ENCODE measurements around the gene PPM1D. TPM values are rescaled to one million over a fixed set of nuclear protein-coding genes. Genes with fewer than 3 reads are reported as not detected.
A peak's percentile ranks its signal among the peaks of the same experiment; 100 is the strongest.
"Not testable (repeated sequence)": the region's sequence is repeated elsewhere in the genome, so short reads cannot be mapped to it uniquely, and the experiment has no call there.

The PPM1D gene
- total RNA-seq = 5.0 TPM

DNA sequence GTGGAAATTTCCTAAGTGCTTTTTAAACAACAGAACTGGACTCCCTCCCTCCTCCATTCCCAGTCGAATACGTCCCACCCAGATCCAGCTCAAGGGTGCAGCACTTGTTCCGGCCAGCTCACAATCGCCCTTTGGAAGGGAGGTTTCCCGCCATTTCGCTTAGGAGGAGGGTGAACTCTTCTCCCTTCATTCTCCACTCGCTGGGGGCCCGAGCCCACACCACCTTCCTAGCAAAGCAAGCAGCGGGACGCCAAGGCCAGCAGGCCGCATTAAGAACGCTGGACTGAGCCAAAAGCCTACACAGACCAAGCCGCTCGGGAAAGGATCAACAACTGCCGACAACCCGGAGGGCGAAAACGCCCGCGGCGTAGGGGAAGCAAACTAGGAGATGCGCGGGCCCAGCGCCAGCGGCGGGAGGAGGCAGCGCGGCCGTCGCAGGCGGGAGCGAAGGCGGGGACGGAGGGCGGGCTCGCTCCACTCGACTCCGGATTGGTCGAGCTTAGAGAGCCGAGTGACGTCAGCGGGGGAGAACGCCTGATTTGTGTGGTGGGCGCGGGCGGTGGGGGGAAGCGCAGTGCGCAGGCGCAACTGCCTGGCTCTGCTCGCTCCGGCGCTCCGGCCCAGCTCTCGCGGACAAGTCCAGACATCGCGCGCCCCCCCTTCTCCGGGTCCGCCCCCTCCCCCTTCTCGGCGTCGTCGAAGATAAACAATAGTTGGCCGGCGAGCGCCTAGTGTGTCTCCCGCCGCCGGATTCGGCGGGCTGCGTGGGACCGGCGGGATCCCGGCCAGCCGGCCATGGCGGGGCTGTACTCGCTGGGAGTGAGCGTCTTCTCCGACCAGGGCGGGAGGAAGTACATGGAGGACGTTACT, at the start of gene PPM1D:
Gene PPM1D (plus strand): TSS at position 574 of the 870 bp plus-strand sequence. CDS start 222 bp downstream, at position 796.
- peak; percentile 91 for ATAC-seq
- peak; percentile 99 for DNase-seq (ENCODE audit: low spot score)

DNA sequence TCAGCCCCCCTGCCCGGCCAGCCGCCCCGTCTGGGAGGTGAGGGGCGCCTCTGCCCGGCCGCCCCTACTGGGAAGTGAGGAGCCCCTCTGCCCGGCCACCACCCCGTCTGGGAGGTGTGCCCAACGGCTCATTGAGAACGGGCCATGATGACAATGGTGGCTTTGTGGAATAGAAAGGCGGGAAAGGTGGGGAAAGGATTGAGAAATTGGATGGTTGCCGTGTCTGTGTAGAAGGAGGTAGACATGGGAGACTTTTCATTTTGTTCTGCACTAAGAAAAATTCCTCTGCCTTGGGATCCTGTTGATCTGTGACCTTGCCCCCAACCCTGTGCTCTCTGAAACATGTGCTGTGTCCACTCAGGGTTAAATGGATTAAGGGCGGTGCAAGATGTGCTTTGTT, 47.7 kb upstream of the PPM1D start:
- not testable (repeated sequence) for DNase-seq (ENCODE audit: low spot score); ATAC-seq

DNA sequence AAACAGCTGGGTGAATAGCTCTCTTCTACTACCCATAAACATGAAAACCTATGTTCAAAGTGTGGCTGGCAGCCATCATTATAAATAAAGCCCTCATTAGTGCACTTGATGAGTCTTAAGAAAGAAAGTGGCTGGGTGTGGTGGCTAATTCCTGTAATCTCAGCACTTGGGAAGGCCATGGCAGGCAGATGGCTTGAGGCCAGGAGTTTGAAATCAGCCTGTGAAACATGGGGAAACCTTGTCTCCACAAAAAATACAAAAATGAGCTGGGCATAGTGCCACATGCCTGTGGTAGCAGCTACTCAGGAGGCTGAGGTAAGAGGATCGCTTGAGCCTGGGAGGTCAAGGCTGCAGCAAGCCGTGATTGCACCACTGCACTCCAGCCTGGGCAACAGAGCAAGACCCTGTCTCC, 45.6 kb upstream of the PPM1D start:
- DNase-seq (ENCODE audit: low spot score) (no peak), ATAC-seq (no peak)

DNA sequence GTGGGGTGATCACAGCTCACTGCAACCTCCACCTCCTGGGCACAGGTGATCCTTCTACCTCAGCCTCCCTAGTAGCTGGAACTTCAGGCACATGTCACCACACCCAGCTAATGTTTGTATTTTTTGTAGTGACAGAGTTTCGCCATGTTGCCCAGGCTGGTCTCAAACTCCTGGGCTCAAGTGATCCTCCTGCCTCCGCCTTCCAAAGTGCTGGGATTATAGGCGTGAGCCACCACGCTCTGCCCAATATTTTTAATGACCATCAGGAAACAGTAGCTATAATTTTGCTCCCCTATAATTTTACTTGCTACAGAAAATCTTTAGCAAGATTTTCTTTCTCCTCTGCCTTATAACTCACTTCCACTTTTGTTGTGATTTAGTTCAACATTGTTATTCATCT, 44.2 kb upstream of the PPM1D start:
- ATAC-seq = no peak
- DNase-seq (ENCODE audit: low spot score) = no peak

DNA sequence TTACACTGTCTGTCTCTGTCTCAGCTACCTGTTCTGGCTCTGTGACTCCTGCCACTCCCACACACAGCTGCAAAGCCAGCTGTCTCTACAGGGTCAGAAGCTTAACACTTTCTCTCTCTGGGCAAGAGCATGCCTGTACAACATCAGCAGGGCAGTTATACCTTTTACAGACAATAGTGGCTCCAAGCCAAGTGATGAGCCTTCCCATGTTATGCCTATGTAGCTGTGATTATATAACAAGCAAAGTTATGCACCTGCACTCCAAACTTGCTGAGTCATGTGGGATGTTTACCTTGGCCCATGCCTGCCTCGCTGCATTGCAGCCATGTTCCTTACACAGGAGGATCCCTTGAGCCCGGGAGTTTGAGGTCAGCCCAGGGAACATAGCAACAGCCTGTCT, 42.2 kb upstream of the PPM1D start:
- DNase-seq (ENCODE audit: low spot score) (no peak), ATAC-seq (no peak)

DNA sequence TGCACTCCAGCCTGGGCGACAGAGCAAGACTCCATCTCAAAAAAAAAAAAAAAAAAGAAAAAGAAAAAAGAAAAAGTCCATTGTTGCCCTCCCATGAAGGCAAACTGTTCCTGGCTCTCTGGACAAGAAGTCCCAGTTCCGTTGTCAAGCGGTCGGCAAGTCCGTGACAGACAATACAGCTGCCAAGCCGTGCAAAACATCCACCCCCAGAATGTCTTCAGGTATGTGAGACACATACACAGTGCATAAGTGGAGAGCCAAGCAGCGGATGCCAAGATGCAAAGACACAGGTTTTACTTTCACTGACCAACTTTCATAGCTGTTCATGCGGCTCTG, 40.4 kb upstream of the PPM1D start:
- DNase-seq (ENCODE audit: low spot score) (no peak), ATAC-seq (no peak)

DNA sequence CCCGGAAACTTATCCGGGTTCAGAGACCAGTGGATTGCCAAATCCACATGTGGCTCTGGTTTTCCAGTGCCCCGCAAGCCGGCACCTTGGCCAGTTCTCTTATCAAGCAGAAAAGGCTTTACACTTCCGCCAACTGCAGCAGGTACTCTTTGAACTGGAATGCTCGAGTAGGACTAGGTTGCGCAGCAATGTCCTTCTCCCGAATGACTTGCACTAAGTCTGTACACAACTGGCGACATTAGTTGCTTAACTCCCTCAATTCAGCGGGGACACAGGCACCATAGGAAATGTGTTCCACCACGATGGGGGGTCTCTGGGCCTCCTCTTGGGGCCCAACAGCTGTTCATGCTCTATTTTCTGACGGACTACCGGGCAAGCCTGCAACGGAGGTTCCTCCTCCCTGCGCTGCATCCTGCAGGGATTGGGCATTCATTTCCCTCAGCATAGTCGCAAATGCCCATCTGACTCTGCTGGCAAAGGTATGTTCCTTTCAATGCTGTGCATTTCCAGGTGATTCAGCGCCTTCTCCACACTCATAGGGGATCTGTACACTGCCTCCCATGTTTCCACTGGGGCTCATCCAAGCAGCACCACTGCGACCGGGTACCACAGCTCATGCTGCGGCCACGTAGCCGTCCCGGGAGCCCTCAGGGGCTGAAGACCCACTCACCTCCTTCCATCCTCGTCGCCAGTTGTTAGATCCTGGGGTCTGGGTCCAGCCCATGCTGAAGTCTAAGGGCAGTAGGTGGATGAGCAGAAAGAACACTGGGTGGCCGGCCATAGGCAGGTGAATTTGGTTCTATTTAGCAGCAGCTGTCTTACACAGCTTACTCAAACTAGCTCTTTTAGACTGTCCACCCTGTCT, 39.8 kb upstream of the PPM1D start:
- peak; percentile 51 for DNase-seq (ENCODE audit: low spot score)
- ATAC-seq = peak; percentile 81

DNA sequence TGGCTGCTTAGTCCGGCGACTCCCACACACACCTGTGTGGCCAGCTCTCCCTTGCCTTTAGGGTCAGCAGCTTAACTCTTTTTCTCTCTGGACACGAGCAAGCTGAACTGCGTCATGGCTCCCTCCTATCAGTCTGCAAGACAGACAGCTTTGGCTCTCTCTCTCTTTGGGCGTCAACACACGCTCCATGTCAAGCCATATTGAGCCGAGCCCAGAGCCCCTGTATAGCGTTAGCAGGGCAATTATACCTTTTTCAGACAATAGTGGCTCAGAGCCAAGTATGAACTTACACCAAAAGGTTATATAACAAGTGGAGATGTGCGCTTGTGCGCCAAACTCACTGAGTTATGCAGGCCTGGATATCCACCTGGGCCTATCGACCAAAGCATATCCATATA, 39.1 kb upstream of the PPM1D start:
- no peak for DNase-seq (ENCODE audit: low spot score)
- ATAC-seq = no peak

DNA sequence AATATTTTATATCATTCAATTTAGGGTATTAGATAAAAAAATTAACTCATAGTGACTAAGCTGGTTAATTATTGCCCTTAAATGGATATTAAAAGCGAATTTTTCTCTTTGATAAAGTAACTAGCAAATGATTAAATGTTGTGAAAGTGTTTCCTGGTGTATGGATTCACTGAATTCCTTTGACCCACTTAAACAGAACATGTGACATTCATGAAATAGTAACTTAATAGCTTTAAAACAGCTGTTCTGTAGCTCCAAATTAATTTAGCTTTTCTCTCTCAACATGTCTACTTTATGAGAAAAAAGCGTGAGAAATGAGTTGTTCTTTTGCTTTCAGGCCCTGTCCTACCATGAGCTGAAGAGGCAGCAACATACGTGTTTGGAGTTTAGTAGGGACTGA, 37.6 kb upstream of the PPM1D start:
- ATAC-seq (no peak), DNase-seq (ENCODE audit: low spot score) (no peak)

DNA sequence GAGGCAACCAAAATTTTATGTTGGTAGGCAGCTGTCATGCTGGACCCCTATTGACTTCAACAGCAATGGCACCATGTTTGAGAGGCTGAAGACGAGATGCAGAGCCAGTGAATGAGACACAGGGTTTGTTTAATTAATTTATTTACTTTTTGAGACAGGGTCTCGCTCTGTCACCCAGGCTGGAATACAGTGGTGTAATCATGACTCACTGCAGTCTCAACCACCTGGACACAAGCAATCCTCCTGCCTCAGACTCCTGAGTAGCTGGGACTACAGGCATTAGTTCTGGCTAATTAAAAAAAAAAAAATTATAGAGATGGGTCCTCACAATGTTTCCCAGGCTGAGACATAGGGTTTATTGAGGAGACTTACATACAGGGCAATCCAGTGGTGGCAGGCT, 36.2 kb upstream of the PPM1D start:
- DNase-seq (ENCODE audit: low spot score) = no peak
- ATAC-seq = no peak

DNA sequence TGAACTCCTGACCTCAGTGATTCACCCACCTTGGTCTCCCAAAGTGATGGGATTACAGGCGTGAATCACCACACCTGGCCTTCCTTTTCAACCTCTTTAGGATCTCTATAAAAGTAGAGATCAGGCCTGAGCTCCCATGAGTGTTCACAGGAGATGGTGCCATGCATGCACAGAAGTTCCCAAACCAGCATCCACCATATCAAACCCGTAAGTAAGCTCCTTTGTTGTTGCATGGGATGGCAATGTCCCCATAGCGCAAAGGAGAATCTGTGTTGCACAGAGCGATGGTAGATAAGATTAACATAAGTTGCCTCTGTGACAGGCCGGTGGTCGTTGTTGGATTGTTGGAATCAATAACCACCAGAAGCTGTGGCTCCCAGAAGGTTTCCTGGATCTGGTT, 34.8 kb upstream of the PPM1D start:
- ATAC-seq (no peak), DNase-seq (ENCODE audit: low spot score) (no peak)

DNA sequence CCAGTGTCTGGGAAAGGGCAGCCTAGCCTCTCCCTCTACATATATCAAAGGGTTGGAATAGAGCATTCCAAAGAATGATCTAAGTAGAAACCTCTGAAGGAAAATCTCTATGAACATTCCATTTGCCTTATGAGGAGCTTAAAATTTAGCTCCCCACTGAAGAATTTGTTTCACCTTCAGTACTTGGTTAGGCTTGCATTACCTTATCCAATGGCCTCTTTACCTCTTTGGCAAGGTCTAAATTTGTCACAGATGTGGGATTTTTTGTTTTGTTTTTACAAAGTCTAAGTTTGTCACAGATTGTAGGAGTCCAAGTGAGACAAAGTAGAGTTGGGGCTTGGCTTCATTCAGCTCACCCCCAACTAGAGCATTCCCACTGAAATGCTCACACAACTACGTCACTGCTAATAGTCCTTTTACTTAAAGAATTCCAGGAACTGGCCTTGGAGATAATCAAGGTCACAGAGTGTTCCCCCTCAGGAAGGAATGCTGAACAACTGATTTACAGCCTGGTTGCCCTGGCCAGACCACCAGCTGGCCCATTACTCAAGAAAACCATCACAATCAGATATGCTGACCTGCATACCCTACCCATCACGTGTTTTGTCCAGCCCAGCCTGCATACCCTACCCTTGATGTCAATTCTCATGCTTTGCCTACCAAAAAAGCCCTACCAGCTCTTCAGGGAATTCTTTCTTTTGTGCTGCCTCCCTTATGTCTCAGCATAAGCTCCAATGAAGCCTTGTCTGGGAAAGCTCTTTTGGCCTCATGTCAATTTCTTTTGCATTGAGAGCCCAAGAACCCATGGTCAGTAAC, 26.5 kb upstream of the PPM1D start:
- no peak for DNase-seq (ENCODE audit: low spot score)
- no peak for ATAC-seq

DNA sequence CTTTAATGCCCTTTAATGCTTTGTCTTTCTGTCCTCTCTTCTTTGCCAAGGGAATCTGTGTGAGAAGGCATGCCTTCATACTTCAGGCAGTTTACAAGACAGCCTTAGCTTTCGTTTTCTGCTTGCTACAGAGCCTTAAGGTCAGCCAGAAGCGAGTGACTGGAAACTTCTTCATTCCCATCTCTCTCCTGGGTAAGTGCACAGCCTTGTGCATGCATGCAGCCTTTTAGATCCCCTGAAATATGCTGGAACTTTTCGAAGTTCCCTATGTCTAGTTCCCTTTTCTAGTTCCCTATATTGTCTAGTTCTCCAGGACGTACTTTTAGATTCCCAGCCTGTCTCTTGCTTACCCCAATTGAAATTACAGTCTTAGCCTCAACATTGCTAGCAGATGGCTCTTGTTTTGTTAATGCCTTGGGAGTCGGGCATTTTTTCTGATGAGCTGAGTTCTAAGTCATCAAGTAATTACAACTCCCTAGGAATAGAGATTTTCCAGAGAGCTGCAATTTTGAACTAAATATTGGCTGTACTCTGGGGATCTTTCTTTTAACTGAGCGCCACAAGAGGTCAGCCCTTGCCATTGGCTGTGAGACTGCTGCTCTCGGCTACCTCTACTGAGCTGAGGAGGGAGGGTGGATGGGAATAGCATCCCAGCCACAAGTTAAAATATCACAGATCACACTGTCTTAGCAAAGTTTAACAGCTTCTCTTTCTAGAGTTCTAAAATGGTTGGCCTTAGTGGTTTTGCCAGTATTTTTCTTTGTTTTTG, 22.7 kb upstream of the PPM1D start:
- peak; percentile 90 for ATAC-seq
- no peak for DNase-seq (ENCODE audit: low spot score)

DNA sequence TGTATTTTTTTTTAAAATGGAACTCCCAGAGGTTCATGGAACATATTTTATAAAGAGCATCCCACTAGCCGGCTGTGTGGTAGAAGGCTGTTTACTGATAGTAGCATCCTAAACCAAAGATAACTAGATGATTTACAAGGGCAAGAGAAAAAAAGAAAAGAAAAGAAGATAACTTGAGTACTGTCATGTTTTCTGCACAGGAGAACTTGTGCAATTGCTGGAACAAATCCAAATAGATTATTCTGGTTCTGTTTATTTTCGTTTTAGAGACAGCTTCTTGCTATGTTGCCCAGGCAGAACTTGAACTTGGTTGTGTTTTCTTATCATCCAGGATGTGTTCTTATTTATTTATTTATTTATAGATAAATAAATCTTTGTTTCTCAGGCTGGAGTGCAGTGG, 20.9 kb upstream of the PPM1D start:
- DNase-seq (ENCODE audit: low spot score) (no peak), ATAC-seq (peak; percentile 56)

DNA sequence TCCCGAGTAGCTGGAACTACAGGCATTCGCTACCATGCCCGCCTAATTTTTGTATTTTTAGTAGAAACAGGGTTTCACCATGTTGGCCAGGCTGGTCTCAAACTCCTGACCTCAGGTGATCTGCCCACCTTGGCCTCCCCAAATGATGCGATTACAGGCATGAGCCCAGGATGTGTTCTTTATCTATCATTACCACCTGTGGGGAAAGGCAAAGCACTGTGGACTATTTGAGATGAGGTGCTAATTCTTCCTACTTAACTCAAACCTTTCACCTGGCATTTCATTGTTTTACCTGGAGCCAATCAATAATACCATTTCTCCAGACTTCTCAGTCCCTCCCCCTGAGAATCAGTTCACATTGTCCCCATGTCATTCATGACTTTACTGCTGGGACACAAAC, 20.4 kb upstream of the PPM1D start:
- no peak for ATAC-seq
- no peak for DNase-seq (ENCODE audit: low spot score)

DNA sequence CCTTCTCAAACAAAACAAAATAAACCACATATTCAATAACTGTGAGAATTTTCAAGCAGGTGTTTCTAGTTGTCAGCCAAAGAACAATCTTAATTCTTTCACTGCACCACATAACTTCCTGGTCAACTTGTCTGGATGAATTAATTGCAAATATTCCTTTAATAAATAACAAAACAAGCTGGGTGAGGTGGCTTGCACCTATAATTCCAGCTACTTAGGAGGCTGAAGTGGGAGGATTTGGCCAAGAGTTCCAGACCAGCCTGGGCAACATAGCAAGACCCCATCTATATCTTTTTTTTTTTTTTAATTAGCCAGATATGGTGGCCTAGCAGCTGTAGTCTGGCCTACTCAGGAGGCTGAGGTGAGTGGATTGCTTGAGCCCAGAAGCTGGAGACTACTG, 17.0 kb upstream of the PPM1D start:
- ATAC-seq = no peak

DNA sequence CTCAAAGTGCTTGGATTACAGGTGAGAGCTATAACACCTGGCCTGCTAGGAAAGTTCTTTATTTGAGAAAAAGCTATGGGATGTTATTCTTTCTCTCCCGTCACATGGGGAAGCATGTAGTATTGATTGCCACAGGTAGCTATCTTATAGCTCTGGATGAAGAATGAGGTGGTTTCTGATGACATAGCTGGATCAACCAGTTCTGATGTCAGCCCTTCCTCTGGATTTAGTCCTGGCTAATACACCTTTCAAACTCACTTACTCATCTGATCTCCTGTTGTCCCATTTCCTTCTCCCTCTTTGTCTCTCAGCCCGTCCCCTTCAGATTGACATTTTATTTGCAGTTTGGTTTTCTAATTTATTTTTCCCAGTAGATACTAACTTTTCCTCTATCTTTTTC, 14.1 kb upstream of the PPM1D start:
- no peak for DNase-seq (ENCODE audit: low spot score)
- no peak for ATAC-seq

More for the DNA sequence above, 17.0 kb upstream of the PPM1D start:
- no peak for DNase-seq (ENCODE audit: low spot score)

DNA sequence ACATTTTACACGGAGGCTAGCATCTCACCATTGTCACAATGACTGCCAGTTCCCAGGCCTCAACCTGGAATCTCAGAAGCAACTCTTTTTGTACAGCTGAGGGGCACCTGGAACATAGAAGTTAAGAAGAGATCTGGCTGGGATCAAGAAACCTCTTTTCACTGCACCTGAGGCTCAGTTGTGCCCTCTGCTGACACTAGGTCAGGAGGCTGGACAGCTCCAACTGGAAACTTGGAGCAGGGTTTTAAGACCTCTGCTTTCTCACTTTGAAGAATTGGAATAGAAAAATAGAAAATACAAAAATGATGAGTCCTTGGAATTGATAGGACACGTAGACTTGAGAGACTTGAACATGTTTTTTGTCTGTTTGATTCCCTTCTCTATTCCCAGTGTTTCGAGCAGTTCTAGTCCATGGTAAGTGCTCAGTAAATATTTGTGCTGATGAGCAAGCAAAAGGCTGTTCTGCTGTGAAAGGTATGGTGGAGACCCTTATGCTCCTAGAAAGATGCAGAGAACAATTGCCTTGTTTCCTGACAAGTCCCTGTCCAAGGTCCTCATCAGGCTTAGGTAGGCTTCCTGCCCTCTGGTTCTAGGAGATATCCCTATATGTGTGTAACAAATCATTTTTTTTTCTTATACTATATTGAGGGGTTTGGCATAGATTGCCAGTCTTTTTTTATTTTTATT, 13.6 kb upstream of the PPM1D start:
- DNase-seq (ENCODE audit: low spot score) (no peak), ATAC-seq (peak; percentile 68)

DNA sequence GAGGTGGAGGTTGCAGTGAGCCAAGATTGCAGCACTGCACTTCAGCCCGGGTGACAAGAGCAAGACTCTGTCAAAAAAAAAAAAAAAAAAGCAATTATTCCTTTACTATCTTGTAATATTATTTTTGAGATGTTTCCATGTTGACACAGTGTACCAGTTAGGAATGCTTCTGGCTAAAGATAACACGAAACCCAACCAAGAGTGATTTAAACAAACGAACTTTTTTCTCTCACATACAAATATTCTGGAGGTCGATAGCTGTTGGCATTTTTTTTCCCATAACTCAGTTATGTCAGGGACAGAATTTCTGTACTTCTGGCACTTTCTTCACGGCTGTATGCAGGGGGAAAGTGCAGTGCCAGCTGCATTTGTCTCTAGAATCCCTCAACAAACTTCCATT, 9.9 kb upstream of the PPM1D start:
- ATAC-seq (no peak), DNase-seq (ENCODE audit: low spot score) (no peak)

DNA sequence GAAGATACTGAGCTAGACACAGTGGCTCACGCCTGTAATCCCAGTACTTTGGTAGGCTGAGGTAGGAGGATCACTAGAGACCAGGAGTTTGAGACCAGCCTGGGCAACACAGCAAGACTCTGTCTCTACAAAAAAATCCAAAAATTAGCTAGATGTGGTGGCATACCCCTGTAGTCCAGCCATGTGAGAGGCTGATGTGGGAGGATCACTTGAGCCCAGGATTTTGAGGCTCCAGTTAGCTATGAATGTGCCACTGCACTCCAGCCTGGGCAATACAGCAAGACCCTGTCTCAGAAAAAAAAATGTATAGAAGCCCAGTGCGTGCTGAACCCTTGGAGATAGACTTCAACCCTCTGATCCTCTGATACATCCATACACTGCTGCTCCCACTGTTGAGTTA, 7.2 kb upstream of the PPM1D start:
- no peak for DNase-seq (ENCODE audit: low spot score)
- no peak for ATAC-seq

Measured in left lobe of liver (tissue), 2 donors.